B cell (primary cell): ENCODE measurements around the gene CDK8.

Source experiments
- CTCF ChIP-seq: fragments of 200-600 bp; IDR thresholded peaks from one replicate; pipeline ENCODE4 v1.8.0; 2022; ENCODE audit warnings: antibody characterized with exemption, mild to moderate bottlenecking
- EZH2 ChIP-seq: IDR thresholded peaks from 2 replicates; pipeline ENCODE4 v1.6.1; 2012; ENCODE audit warnings: borderline replicate concordance, low read depth, mild to moderate bottlenecking, moderate library complexity, low read length; ENCODE audit not compliant: insufficient read depth, poor library complexity, severe bottlenecking

- TF ChIP-seq CTCF (no peak), EZH2 (no peak)
Measured at GRCh38 chr13:26377038-26377437, 123.1 kb downstream of the CDK8 start.
